ENCODE results near the gene SPECC1L.

The SPECC1L gene

GRCh38 chr22:24386937-24387471 is 116.4 kb downstream of the SPECC1L start:
- Histone ChIP-seq H3K27ac (ENCODE audit: low read depth, low read length) (no peak overlapping the region), H3K9me2 (replicated peaks; ENCODE audit: insufficient read depth, low read length) (no peaks in the 10 kb centered on the region), H3K4me3 (ENCODE audit: insufficient read depth, low read length, poor library complexity, severe bottlenecking) (no peak overlapping the region), H3K9me3 (ENCODE audit: insufficient read depth, low read length) (no peaks in the 10 kb centered on the region), H3K79me2 (ENCODE audit: insufficient read depth, low read length) (no peaks in the 10 kb centered on the region), H2AFZ (ENCODE audit: low read depth, low read length, severe bottlenecking) (no peak overlapping the region), H3F3A (ENCODE audit: insufficient read depth) (no peaks in the 10 kb centered on the region), H4K20me1 (ENCODE audit: low read depth, low read length) (no peaks in the 10 kb centered on the region), H3K27me3 (ENCODE audit: low read length) (no peaks in the 10 kb centered on the region), H3K4me2 (ENCODE audit: low read depth, low read length, poor library complexity, severe bottlenecking) (no peak overlapping the region), H3K36me3 (ENCODE audit: low read length) (0 out of 2 replicates have a peak, but pooled peaks cover 2% of the 10 kb centered on the region), H3K9ac (ENCODE audit: low read length) (no peak overlapping the region)
- TF ChIP-seq CTCF (IDR thresholded peaks at IDR 0.05; ENCODE audit: insufficient read depth, low read length, poor library complexity, severe bottlenecking) (no peak), EZH2phosphoT487 (conservative IDR thresholded peaks at IDR 0.05; ENCODE audit: low read length) (no peak)

DNA sequence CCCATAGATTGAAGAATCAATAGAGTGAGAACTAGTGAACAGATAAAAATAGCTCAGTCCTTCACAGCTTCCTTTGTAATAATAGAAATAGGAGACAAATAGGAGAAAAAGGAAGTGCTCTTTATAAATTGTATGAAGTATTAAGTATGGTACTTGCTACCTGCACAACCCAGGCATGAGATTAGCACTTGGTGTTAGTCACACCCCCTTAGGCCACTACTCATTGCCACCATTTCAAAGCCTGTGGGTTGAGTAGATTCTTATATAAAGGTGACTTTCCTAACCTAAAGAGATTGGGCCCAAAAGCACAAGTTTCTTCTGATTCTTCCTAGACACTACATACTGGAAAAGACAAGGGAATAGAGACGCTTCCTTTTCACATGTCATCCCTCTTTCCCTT is 119.0 kb downstream of the SPECC1L start:
- H2AFZ ChIP-seq (ENCODE audit: low read depth, low read length, severe bottlenecking): no peak overlapping the region
- no peaks in the 10 kb centered on the region for H3F3A ChIP-seq (ENCODE audit: insufficient read depth)
- H3K9ac ChIP-seq (ENCODE audit: low read length): no peak overlapping the region
- TF ChIP-seq CTCF (IDR thresholded peaks at IDR 0.05; ENCODE audit: insufficient read depth, low read length, poor library complexity, severe bottlenecking): no peak
- H3K4me2 ChIP-seq (ENCODE audit: low read depth, low read length, poor library complexity, severe bottlenecking): no peak overlapping the region
- no peaks in the 10 kb centered on the region for H4K20me1 ChIP-seq (ENCODE audit: low read depth, low read length)
- no peak overlapping the region for H3K4me3 ChIP-seq (ENCODE audit: insufficient read depth, low read length, poor library complexity, severe bottlenecking)
- H3K27me3 ChIP-seq (ENCODE audit: low read length): no peaks in the 10 kb centered on the region
- H3K27ac ChIP-seq (ENCODE audit: low read depth, low read length): no peak overlapping the region
- H3K36me3 ChIP-seq (ENCODE audit: low read length): 0 out of 2 replicates have a peak, but pooled peaks cover 2% of the 10 kb centered on the region
- H3K9me2 ChIP-seq (replicated peaks; ENCODE audit: insufficient read depth, low read length): no peaks in the 10 kb centered on the region
- no peaks in the 10 kb centered on the region for H3K9me3 ChIP-seq (ENCODE audit: insufficient read depth, low read length)
- no peaks in the 10 kb centered on the region for H3K79me2 ChIP-seq (ENCODE audit: insufficient read depth, low read length)

- H3F3A ChIP-seq (ENCODE audit: insufficient read depth): no peaks in the 10 kb centered on the region
- H3K4me2 ChIP-seq (ENCODE audit: low read depth, low read length, poor library complexity, severe bottlenecking): no peak overlapping the region
- H3K9me3 ChIP-seq (ENCODE audit: insufficient read depth, low read length): no peaks in the 10 kb centered on the region
- H4K20me1 ChIP-seq (ENCODE audit: low read depth, low read length): no peaks in the 10 kb centered on the region
- no peak overlapping the region for H2AFZ ChIP-seq (ENCODE audit: low read depth, low read length, severe bottlenecking)
- H3K79me2 ChIP-seq (ENCODE audit: insufficient read depth, low read length): no peaks in the 10 kb centered on the region
- H3K27ac ChIP-seq (ENCODE audit: low read depth, low read length): no peak overlapping the region
- no peak overlapping the region for H3K9ac ChIP-seq (ENCODE audit: low read length)
- H3K9me2 ChIP-seq (replicated peaks; ENCODE audit: insufficient read depth, low read length): no peaks in the 10 kb centered on the region
- H3K4me3 ChIP-seq (ENCODE audit: insufficient read depth, low read length, poor library complexity, severe bottlenecking): no peak overlapping the region
- TF ChIP-seq EZH2phosphoT487 (conservative IDR thresholded peaks at IDR 0.05; ENCODE audit: low read length) (no peak), CTCF (IDR thresholded peaks at IDR 0.05; ENCODE audit: insufficient read depth, low read length, poor library complexity, severe bottlenecking) (no peak)
- H3K36me3 ChIP-seq (ENCODE audit: low read length): 0 out of 2 replicates have a peak, but pooled peaks cover 2% of the 10 kb centered on the region
- no peaks in the 10 kb centered on the region for H3K27me3 ChIP-seq (ENCODE audit: low read length)
These were observed 119.5 kb downstream of the SPECC1L start for GRCh38 chr22:24390156-24390555.

Measured in SU-DHL-6 (cell line).